Mucosa of rectum (tissue), 2 donors: ENCODE measurements around the gene ZNF391.
"Not testable (repeated sequence)": the region's sequence is repeated elsewhere in the genome, so short reads cannot be mapped to it uniquely, and the experiment has no call there.

Source experiments
- H3K27ac ChIP-seq, 2 donors: one replicate each; pipeline ENCODE4 v1.7.0; 2013; ENCODE audit warnings: inconsistent platforms in 2 of 2, low read depth in 2 of 2, low read length in 2 of 2
- H3K27me3 ChIP-seq, 2 donors: one replicate each; pipeline ENCODE4 v1.7.0; 2013; ENCODE audit warnings: low read length in 2 of 2; ENCODE audit not compliant: control insufficient read depth in 2 of 2, insufficient read depth in 2 of 2
- H3K36me3 ChIP-seq, 2 donors: one replicate each; pipeline ENCODE4 v1.7.0; 2013; ENCODE audit warnings: low read length in 2 of 2; ENCODE audit not compliant: control insufficient read depth in 2 of 2, insufficient read depth in 2 of 2
- H3K4me1 ChIP-seq, 2 donors: one replicate each; pipeline ENCODE4 v1.7.0; 2013; ENCODE audit warnings: low read length in 2 of 2, mild to moderate bottlenecking in 1 of 2; ENCODE audit not compliant: control insufficient read depth in 2 of 2, insufficient read depth in 2 of 2
- H3K4me3 ChIP-seq, 2 donors: one replicate each; pipeline ENCODE4 v1.7.0; 2013; ENCODE audit warnings: low read length in 2 of 2
- H3K9ac ChIP-seq, 2 donors: one replicate each; pipeline ENCODE4 v1.7.0; 2013; ENCODE audit warnings: low read length in 2 of 2, low read depth in 1 of 2, mild to moderate bottlenecking in 1 of 2
- H3K9me3 ChIP-seq, 2 donors: one replicate each; pipeline ENCODE4 v1.7.0; 2013; ENCODE audit warnings: low read length in 2 of 2; ENCODE audit not compliant: control insufficient read depth in 2 of 2
- donor health status: healthy.
- donor health status: Normal muscosa, but diverticular disease.

The ZNF391 gene

GRCh38 chr6:27419363-27419762 is 30.8 kb downstream of the ZNF391 start:
- H3K9ac ChIP-seq = no peak overlapping the region
- no peaks in the 10 kb centered on the region for H3K36me3 ChIP-seq
- H3K9me3 ChIP-seq = peaks cover 0 to 4% of the 10 kb centered on the region in 2 donors
- no peak overlapping the region for H3K4me3 ChIP-seq
- H3K4me1 ChIP-seq = no peaks in the 10 kb centered on the region
- no peaks in the 10 kb centered on the region for H3K27me3 ChIP-seq
- no peak overlapping the region for H3K27ac ChIP-seq

- no peaks in the 10 kb centered on the region for H3K4me1 ChIP-seq
- H3K9me3 ChIP-seq = no peaks in the 10 kb centered on the region
- no peak overlapping the region for H3K9ac ChIP-seq
- no peaks in the 10 kb centered on the region for H3K36me3 ChIP-seq
- no peak overlapping the region for H3K4me3 ChIP-seq
- no peak overlapping the region for H3K27ac ChIP-seq
- no peaks in the 10 kb centered on the region for H3K27me3 ChIP-seq
Measured at GRCh38 chr6:27422651-27423332, 34.2 kb downstream of the ZNF391 start.

- H3K36me3 ChIP-seq, H3K4me1 ChIP-seq, H3K9ac ChIP-seq, H3K27me3 ChIP-seq, H3K27ac ChIP-seq, H3K9me3 ChIP-seq, H3K4me3 ChIP-seq: not testable (repeated sequence)
Measured at GRCh38 chr6:27424851-27425250, 36.3 kb downstream of the ZNF391 start.

GRCh38 chr6:27426045-27426620 is 37.6 kb downstream of the ZNF391 start:
- Histone ChIP-seq H3K9me3 (no peaks in the 10 kb centered on the region), H3K27ac (no peak overlapping the region), H3K27me3 (no peaks in the 10 kb centered on the region), H3K4me3 (no peak overlapping the region), H3K4me1 (no peaks in the 10 kb centered on the region), H3K9ac (no peak overlapping the region), H3K36me3 (no peaks in the 10 kb centered on the region)

- H3K36me3 ChIP-seq = no peaks in the 10 kb centered on the region
- no peaks in the 10 kb centered on the region for H3K9me3 ChIP-seq
- H3K4me3 ChIP-seq = no peak overlapping the region
- H3K27me3 ChIP-seq = no peaks in the 10 kb centered on the region
- no peak overlapping the region for H3K9ac ChIP-seq
- H3K4me1 ChIP-seq = no peaks in the 10 kb centered on the region
- no peak overlapping the region for H3K27ac ChIP-seq
Measured at GRCh38 chr6:27428502-27428901, 39.9 kb downstream of the ZNF391 start.

GRCh38 chr6:27428966-27429365 is 40.4 kb downstream of the ZNF391 start:
- Histone ChIP-seq H3K4me1 (no peaks in the 10 kb centered on the region), H3K9ac (no peak overlapping the region), H3K9me3 (no peaks in the 10 kb centered on the region), H3K36me3 (no peaks in the 10 kb centered on the region), H3K27me3 (no peaks in the 10 kb centered on the region), H3K4me3 (no peak overlapping the region), H3K27ac (no peak overlapping the region)

- no peak overlapping the region for H3K9ac ChIP-seq
- H3K27me3 ChIP-seq = no peaks in the 10 kb centered on the region
- H3K36me3 ChIP-seq = no peaks in the 10 kb centered on the region
- H3K9me3 ChIP-seq = no peaks in the 10 kb centered on the region
- H3K4me1 ChIP-seq = no peaks in the 10 kb centered on the region
- no peak overlapping the region for H3K27ac ChIP-seq
- no peak overlapping the region for H3K4me3 ChIP-seq
Measured at GRCh38 chr6:27433714-27434113, 45.2 kb downstream of the ZNF391 start.

GRCh38 chr6:27439371-27439770 is 50.8 kb downstream of the ZNF391 start:
- no peaks in the 10 kb centered on the region for H3K27me3 ChIP-seq
- H3K9ac ChIP-seq = no peak overlapping the region
- H3K27ac ChIP-seq = no peak overlapping the region
- H3K4me1 ChIP-seq = no peaks in the 10 kb centered on the region
- no peak overlapping the region for H3K4me3 ChIP-seq
- H3K9me3 ChIP-seq = peaks cover 4% of the 10 kb centered on the region in 2 donors
- no peaks in the 10 kb centered on the region for H3K36me3 ChIP-seq

GRCh38 chr6:27441001-27441400 is 52.4 kb downstream of the ZNF391 start:
- H3K27ac ChIP-seq = no peak overlapping the region
- H3K9me3 ChIP-seq = peaks cover 4 to 9% of the 10 kb centered on the region in 2 donors
- no peak overlapping the region for H3K4me3 ChIP-seq
- no peak overlapping the region for H3K9ac ChIP-seq
- H3K4me1 ChIP-seq = no peaks in the 10 kb centered on the region
- no peaks in the 10 kb centered on the region for H3K36me3 ChIP-seq
- H3K27me3 ChIP-seq = no peaks in the 10 kb centered on the region

- H3K9ac ChIP-seq = no peak overlapping the region
- H3K9me3 ChIP-seq = peaks cover 11 to 18% of the 10 kb centered on the region in 2 donors
- H3K27me3 ChIP-seq = no peaks in the 10 kb centered on the region
- no peak overlapping the region for H3K27ac ChIP-seq
- no peak overlapping the region for H3K4me3 ChIP-seq
- no peaks in the 10 kb centered on the region for H3K36me3 ChIP-seq
- H3K4me1 ChIP-seq = no peaks in the 10 kb centered on the region
Measured at GRCh38 chr6:27442932-27443331, 54.4 kb downstream of the ZNF391 start.
